DOHH2 (cell line): Measurements from ENCODE around the gene MAT2B.
A peak's percentile ranks its signal among the peaks of the same experiment; 100 is the strongest.

ENCODE experiments used
- H3F3A ChIP-seq: fragments of 200-600 bp; sonication (generic), shearing (Covaris generic); 2 replicates; pipeline ENCODE4 v1.6.0; 2016; ENCODE audit warnings: antibody characterized with exemption, mild to moderate bottlenecking; ENCODE audit not compliant: control insufficient read depth, insufficient read depth
- H3K27ac ChIP-seq: fragments of 200-600 bp; sonication (generic); 2 replicates; pipeline ENCODE4 v1.5.1; 2014; ENCODE audit warnings: low read depth, mild to moderate bottlenecking, low read length, moderate library complexity
- H3K27me3 ChIP-seq: fragments of 200-600 bp; sonication (generic); 2 replicates; pipeline ENCODE4 v1.6.1; 2014; ENCODE audit warnings: mild to moderate bottlenecking, low read length, mixed read lengths; ENCODE audit not compliant: control insufficient read depth
- H3K36me3 ChIP-seq: fragments of 200-600 bp; sonication (generic); 2 replicates; pipeline ENCODE4 v1.6.1; 2014; ENCODE audit warnings: mild to moderate bottlenecking, low read length, moderate library complexity, mixed read lengths; ENCODE audit not compliant: control insufficient read depth
- H3K4me1 ChIP-seq: fragments of 200-600 bp; sonication (generic); 2 replicates; pipeline ENCODE4 v1.6.1; 2014; ENCODE audit warnings: mild to moderate bottlenecking, low read length, mixed read lengths; ENCODE audit not compliant: control insufficient read depth
- H3K4me2 ChIP-seq: fragments of 200-600 bp; sonication (generic); 2 replicates; pipeline ENCODE4 v1.6.0; 2014; ENCODE audit warnings: mild to moderate bottlenecking, low read length, moderate library complexity
- H3K4me3 ChIP-seq: fragments of 200-600 bp; sonication (generic); 2 replicates; pipeline ENCODE4 v1.5.1; 2014; ENCODE audit warnings: mild to moderate bottlenecking, low read length, mixed read lengths
- H3K79me2 ChIP-seq: fragments of 200-600 bp; sonication (generic); 2 replicates; pipeline ENCODE4 v1.6.1; 2014; ENCODE audit warnings: mild to moderate bottlenecking, low read length, mixed read lengths; ENCODE audit not compliant: control insufficient read depth
- H3K9me2 ChIP-seq: fragments of 200-600 bp; sonication (generic); replicated peaks from 2 replicates; pipeline ENCODE4 v1.6.1; 2014; ENCODE audit warnings: mild to moderate bottlenecking, low read length, mixed read lengths; ENCODE audit not compliant: control insufficient read depth
- H3K9me3 ChIP-seq: fragments of 200-600 bp; sonication (generic); 2 replicates; pipeline ENCODE4 v1.6.1; 2014; ENCODE audit warnings: antibody characterized with exemption, low read length, mixed read lengths; ENCODE audit not compliant: control insufficient read depth, insufficient read depth
- H4K20me1 ChIP-seq: fragments of 200-600 bp; sonication (generic); 2 replicates; pipeline ENCODE4 v1.6.0; 2014; ENCODE audit warnings: low read depth, mild to moderate bottlenecking, antibody characterized with exemption, low read length, moderate library complexity; ENCODE audit not compliant: control insufficient read depth, insufficient read depth
- CTCF ChIP-seq: fragments of 200-600 bp; sonication (generic); IDR thresholded peaks from one replicate; pipeline ENCODE4 v1.5.1; 2014; ENCODE audit warnings: antibody characterized with exemption, mild to moderate bottlenecking, low read depth, low read length; ENCODE audit not compliant: poor library complexity, severe bottlenecking
- EZH2phosphoT487 ChIP-seq: fragments of 200-600 bp; sonication (generic); IDR thresholded peaks from 2 replicates; pipeline ENCODE4 v1.6.1; 2017; ENCODE audit warnings: borderline replicate concordance, mild to moderate bottlenecking, antibody characterized with exemption, low read length, moderate library complexity, mixed read lengths

Gene MAT2B

GRCh38 chr5:163460562-163461171 lies 44.8 kb upstream of the MAT2B start, which contains the start of gene HMMR:
Gene HMMR (plus strand): TSS chr5:163460632. CDS start chr5:163460693, 61 bp downstream.
- Histone ChIP-seq H4K20me1 (no peaks in the 10 kb centered on the region), H3F3A (peaks cover 27% of the 10 kb centered on the region), H3K79me2 (peaks cover 94% of the 10 kb centered on the region), H3K9me3 (no peaks in the 10 kb centered on the region), H3K27ac (peak within 1 kb of the TSS; percentile 93), H3K36me3 (peaks cover 76% of the 10 kb centered on the region), H3K4me1 (peaks cover 41% of the 10 kb centered on the region), H3K4me2 (peak within 1 kb of the TSS; percentile 100), H3K9me2 (no peaks in the 10 kb centered on the region), H3K4me3 (peak within 1 kb of the TSS; percentile 97), H3K27me3 (no peaks in the 10 kb centered on the region)
- no peak for TF ChIP-seq CTCF
- TF ChIP-seq EZH2phosphoT487 = no peak

- Histone ChIP-seq H3K79me2 (peaks cover 85% of the 10 kb centered on the region), H3K4me2 (peak overlapping the region; percentile 100), H3F3A (peaks cover 24% of the 10 kb centered on the region), H3K36me3 (peaks cover 77% of the 10 kb centered on the region), H3K9me3 (no peaks in the 10 kb centered on the region), H3K27ac (peak overlapping the region; percentile 93), H4K20me1 (no peaks in the 10 kb centered on the region), H3K4me1 (peaks cover 28% of the 10 kb centered on the region), H3K4me3 (peak overlapping the region; percentile 86), H3K27me3 (no peaks in the 10 kb centered on the region), H3K9me2 (no peaks in the 10 kb centered on the region)
- TF ChIP-seq CTCF (no peak), EZH2phosphoT487 (no peak)
Measured at GRCh38 chr5:163463063-163463435, 42.4 kb upstream of the MAT2B start.

- H3K27me3 ChIP-seq = no peaks in the 10 kb centered on the region
- peaks cover 97% of the 10 kb centered on the region for H3K36me3 ChIP-seq
- H3K4me2 ChIP-seq = no peak overlapping the region
- H3K9me3 ChIP-seq = no peaks in the 10 kb centered on the region
- peaks cover 15% of the 10 kb centered on the region for H3K4me1 ChIP-seq
- H3K4me3 ChIP-seq = no peak overlapping the region
- H3K9me2 ChIP-seq = no peaks in the 10 kb centered on the region
- H3F3A ChIP-seq = peaks cover 6% of the 10 kb centered on the region
- no peak overlapping the region for H3K27ac ChIP-seq
- peaks cover 46% of the 10 kb centered on the region for H3K79me2 ChIP-seq
- H4K20me1 ChIP-seq = no peaks in the 10 kb centered on the region
- TF ChIP-seq EZH2phosphoT487 (no peak), CTCF (no peak)
Measured at GRCh38 chr5:163467682-163468081, 37.7 kb upstream of the MAT2B start.
